Erythroblast (primary cell): ENCODE results near the gene GNAZ.

Source experiments
- DNase-seq, 2 experiments: peaks; one replicate each; lab custom pipeline; 2025; lab: John Stamatoyannopoulos, UW
- GATA1 ChIP-seq: IDR thresholded peaks from 2 replicates; pipeline ENCODE4 v1.6.1; 2011; ENCODE audit warnings: low read depth, mild to moderate bottlenecking, control low read depth, low read length, moderate library complexity
- POLR2A ChIP-seq: IDR thresholded peaks from 2 replicates; pipeline ENCODE4 v1.6.1; 2011; ENCODE audit warnings: mild to moderate bottlenecking, low read length

Gene GNAZ

DNA sequence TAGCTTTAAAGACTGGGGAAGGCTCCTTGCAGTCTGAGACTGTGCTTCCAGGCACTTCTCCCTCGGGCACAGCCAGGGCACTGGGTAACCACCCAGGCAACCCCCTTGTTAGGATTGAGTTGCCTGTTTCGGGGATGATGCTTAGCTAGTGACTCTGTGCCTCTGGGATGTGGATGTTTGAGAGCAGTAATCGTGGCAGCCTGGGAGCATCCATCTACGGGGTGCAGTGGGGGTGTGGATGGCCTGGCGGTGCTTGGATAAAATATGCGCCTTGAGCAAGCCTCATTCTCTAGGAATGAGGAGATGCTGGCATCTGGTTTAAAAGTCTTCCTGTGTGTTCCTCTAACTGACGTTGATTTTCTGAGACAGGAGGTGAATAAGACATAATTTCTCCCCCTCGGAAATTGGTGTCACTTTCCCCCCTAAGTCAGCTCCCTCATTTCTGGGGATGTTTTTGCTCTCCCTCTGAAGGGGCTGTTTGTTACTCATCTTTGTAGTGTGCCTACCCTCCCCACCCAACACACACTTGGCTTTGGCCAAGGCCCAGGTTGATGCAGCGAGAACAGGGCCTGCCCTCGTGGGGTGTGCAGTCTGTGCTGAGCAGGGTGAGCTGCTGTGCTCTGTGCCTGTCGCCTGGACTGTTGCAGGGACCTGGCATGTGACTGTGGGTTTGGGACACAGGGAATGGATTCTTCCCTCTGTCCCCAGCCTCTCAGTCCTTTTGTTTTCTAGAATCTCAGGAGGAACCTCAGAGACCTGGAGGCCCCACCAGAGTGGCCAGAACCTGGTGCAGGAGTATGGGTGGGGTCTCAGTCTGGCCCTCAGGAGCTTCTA, 2.0 kb downstream of the GNAZ start:
- DNase-seq: no peak
- TF ChIP-seq GATA1 (no peak), POLR2A (no peak)

DNA sequence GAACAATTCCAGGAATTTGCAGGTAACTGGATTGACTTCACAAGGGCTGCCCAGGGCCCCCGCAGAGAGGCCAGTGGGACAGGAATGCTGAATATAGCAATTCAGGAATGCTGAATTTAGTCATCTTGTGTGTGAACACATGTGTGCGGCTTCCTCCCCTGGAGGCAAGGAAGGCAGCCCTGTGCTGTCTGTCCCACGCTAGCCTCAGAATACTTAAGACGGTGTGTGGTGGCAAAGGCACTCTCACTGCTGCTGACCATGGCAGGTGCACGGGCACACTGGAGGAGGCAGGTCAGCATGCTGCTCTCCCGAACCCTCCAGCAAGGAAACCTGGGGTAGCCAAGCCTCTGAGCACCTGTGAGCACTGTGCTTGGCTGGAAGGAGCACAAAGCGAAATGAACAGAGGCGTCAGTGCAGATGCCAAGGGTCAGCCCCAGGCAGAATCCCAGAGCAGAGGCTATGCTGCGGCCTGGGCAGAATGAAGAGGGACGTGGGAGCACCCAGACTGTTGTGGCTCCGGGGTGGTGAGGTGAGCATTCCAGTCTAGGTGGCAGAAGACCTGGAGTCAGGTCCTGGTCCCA, 2.7 kb downstream of the GNAZ start:
- DNase-seq: no peak
- TF ChIP-seq POLR2A (no peak), GATA1 (no peak)

DNA sequence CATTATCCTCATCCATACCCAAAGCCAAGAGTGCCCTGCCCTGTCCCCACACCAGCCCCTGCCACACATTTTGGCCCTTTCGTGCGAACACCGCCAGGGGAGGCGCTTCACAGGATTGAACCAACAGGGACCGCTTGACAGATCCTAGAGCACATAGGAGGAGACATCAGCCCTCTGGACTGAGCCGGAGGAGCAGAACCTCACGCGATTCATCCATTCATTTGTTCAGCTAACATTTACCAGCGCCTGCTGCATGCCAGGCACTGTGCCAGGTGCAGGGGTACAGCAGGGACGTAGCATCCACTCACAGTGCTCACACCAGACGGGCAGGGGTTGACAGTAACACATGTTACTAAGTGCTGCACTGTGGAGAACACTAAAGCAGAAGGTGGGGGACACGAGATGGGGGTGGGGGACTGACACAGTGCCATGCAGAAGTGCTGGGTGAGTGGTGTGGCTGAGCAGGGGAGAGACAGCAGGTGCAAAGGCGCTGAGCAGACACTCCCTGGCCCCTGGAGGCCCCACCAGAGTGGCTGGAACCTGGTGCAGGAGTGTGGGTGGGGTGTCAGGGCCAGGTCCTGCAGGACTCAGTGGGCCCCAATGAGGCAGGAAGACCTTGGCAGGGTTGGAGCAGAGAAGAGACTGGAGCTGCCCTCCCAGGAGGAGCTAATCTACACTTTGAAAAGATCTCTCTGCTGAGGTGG, 3.4 kb downstream of the GNAZ start:
- no peak for TF ChIP-seq POLR2A
- TF ChIP-seq GATA1: no peak
- no peak for DNase-seq

DNA sequence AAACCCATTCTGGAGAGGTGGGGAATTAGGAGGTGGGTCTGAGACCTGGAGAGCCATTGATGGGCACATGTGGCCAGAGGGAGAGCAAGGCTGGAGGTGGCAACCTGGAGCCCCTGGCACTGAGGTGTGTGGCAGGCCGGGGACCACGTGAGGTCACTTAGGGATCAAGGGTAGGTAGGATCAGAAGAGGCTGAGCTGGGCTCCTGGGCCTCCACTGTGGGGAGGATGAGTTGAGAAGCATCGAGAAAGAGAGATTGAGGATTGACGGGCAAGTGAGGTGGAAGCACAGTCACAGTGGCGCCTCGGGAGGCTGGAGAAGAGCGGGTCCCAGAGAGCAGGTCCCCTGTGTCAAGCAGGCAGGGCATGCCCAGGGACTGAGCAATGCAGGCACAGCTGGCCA, 4.1 kb downstream of the GNAZ start:
- TF ChIP-seq POLR2A: no peak
- no peak for TF ChIP-seq GATA1
- DNase-seq: no peak

DNA sequence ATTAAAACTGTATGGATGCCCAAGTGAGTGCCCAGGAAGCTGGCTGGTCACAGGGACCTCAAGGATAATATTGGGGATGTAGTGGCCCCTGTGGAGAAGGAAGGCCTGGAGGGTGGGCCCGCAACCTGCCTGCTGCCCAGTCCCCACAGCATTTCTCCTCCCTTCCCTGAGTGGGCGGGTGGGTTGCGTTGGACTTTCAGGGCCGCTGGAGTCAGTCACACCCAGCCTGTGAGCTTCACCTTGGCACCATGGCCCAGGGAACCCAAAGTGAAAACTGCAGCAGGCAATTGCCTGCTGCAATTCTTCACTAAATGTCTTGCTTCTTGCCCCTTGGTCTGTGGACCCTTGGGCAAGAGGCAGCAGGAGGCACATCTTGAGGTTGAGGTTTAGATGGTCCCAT, 4.7 kb downstream of the GNAZ start:
- TF ChIP-seq POLR2A (no peak), GATA1 (no peak)
- DNase-seq: no peak

DNA sequence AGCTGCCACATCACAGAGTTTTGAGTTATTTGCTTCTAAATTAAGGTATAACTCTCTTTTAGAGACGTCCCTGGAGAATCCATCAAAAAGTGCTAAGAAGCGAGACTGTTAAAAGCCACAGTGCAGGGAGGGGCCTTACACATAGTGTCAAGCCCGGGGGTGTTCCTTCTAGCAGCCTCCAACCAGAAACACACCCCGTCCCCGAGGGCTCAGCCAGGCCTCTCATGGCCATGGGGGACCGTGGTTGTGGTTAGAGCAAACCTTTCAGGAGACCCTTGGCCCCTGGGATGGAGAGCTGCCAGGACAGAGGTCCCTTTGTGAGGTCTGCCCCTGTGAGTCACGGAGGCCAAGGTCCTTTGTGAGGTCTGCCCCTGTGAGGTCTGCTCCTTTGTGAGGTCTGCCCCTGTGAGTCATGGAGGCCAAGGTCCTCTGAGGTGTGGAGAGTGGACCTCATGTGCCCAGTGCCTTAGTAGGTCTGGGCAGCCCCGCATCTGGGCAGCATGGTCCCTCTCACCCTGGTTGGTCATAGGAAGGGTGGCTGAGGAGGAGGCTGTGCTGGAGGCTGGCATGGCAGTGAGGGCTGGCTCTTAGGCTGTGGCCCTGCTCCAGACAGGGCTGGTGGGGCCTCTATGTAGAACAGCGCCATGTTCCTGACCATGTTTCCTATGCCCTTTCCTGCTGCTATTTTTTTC, 5.4 kb downstream of the GNAZ start:
- no peak for DNase-seq
- no peak for TF ChIP-seq GATA1
- no peak for TF ChIP-seq POLR2A

DNA sequence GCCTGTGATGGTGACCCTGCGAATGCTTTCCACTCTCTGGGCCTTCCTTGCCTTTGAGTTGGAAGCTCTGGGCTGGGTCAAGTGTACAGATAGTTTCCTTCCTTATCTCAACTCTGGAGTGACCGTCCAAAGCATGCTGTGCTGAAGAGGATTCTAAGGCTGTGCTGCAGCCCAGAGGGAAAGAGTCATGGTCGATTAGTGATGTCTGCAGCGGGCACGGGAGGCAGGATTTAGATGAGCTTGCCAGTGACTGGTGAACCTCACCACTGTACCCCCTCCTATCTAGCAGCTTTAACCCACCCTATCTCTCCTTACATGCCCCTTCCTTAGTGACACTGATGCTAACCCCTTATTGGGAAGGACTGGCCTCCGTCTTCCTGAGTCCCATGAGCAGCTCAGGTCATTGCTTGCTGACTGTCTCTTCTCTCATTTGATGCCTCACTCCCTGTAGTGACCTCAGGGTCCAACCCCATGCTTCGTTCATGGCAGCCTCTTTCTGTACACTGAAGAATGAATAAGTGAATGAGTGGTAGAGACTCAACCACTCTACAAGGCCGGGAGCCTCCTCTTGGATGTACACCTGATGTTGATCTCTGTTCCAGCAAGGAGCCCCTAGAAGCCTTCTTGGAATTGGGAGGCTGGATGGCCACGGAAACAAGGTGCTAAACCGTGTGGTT, 6.7 kb downstream of the GNAZ start:
- no peak for DNase-seq
- TF ChIP-seq GATA1: no peak
- no peak for TF ChIP-seq POLR2A

DNA sequence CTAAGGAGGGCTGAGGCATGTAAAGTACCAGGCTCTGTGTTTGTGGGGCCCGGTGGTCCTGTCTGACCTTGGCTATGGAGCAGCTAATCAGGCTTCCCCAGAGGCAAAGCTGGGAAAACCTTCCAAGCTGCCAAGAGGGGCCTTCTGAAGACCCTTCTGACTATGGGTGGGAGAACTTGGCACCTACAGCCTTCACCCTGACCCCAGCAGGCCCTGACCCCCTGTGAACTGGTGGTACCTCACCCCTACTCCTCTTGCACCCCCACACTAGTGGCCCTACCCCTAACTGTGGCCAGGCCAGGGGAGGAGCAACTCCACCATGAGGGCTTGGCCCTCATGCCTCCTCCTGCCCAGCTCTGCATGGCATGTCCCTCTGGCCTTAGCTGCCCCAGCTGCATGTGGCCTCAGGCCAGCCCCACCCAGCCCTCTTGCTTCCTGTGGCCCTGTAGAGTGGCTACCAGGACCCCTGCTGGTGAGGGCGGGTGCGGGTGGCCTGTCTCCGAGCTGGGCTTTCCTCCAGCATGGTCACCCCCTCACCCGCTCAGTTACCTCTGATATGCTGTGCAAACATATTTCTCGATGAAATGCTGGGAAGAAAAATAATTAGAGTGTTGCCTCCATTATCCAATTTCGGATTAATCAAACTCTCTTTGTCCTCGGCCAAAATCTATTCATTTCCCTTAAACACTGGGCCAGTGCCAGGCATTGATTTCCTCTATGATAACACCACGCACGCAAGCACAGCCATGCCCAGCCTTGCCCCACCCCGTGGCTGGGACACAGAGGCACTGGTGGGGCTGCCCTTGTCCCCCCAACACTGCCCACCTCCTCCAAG, 7.5 kb downstream of the GNAZ start:
- no peak for DNase-seq
- TF ChIP-seq GATA1 (no peak), POLR2A (no peak)

DNA sequence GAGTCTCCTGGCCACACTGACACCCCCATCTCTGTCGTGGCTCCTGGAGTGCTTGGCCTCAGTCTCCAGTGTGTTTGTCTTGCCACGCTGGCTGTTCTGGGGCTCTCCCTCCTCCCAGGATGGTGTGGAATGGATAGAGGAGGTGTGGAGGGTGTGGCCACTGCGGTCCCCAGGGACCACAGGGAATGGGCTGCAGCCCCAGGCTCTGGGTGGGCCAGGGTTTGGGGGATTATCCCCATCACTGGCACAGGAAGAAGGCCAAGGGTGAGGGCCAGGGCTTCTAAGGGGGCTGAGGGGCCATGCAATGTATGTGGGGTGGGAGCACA, 8.1 kb downstream of the GNAZ start:
- no peak for DNase-seq
- TF ChIP-seq GATA1 (no peak), POLR2A (no peak)

DNA sequence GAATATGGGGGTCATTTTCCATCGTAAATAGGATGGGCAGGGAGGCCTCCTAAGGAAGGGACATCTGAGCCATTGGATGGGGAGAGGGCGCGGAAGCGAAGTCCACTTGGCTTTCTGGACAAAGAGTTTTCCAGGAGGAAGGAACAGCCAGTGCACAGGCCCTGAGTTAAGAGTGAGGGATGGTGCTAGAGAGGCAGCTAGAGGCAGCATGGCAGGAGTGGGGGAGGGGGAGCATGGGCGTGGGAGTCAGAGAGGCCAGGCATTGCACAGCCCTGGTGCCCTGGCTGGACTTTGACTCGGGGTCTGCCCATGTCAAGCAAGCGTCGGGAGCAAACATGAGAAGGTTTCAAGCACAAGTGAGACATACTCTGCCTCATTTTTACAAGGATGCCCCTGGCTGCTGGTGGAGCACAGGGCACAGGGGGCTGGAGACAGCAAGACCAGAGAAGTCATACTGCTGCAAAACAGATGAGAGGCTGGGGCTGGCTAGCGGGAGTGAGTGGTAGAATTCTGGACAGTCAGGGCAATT, 9.0 kb downstream of the GNAZ start:
- no peak for DNase-seq
- TF ChIP-seq POLR2A: no peak

DNA sequence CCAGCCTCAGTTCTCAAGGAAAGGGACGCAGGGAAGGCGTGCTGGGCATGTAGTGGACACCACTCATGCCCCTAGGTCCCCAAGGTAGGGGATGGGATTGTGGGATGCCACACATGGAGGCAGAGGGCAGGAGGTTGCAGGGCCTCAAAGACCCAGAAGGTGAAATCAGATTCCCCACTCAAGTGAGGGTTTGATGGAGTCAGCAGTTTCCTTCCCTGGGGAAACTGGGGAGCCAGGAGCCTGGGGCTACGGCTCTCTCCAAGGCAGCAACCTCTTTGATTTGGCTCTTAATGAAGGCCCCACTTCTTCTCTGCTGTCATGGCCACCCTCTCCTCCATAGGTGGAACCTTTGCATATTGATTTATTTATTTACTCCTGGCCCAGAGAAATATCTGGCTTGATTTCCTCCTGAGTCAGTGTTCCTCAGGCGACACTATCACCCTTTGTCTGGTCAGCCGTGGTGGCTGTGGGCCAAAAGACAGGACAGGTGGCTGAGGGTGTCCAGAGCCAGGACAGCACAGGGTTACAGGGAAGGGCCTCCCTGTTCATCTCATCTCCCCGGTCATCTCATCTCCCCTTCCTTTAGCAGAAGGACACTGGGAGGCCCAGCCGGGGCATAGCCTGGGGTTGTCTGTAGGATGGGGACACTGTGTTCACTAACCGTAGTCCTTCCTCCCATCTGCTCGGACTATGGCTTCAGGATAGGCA, 9.6 kb downstream of the GNAZ start:
- TF ChIP-seq GATA1 (no peak), POLR2A (no peak)
- DNase-seq: no peak

DNA sequence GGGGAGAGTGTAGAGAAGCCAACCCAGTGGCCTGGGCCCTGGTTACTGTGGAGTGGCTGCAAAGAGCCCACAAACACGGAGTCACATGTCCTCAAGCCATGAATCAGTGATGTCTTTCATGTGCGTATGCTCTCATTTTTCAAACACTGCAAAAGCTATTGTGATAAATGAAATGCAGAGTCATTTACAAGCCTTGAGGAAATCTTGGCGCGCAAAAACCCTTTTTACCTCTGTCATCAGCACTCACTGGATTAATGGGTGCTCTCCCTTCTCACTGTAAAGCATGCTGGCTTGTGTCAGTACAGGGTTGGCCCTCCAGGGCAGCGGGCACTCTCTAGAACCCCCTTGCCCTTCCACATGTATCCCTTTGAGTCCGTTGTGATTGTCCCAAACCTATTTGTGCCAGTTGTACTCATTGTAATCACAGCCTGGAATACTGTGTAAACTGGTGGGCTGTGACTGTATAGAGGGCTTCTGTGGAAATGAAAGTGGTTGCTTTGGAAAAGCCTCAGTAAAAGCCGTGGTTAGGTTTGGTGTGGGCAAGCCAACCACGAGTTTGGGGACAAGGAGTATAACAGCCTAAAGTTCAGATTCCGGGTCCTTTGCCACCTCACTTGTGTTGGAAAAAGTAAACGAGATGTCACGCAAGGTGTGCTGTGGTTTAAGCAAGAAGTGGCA, 10.4 kb downstream of the GNAZ start:
- no peak for DNase-seq
- TF ChIP-seq POLR2A (no peak), GATA1 (no peak)
